GM23248 (cell line): ENCODE results near the gene CCNY. TPM values are rescaled to one million over a fixed set of nuclear protein-coding genes. Genes with fewer than 3 reads are reported as not detected.

Source experiments
- DNase-seq: peaks from one replicate; pipeline ENCODE4 v3.0.0-alpha.2; 2015
- H2AFZ ChIP-seq: fragments of 200-600 bp; sonication (generic); 2 replicates; pipeline ENCODE4 v1.6.1; 2016; ENCODE audit warnings: antibody characterized with exemption
- H3F3A ChIP-seq: fragments of 200-600 bp; sonication (generic); 2 replicates; pipeline ENCODE4 v1.6.1; 2016; ENCODE audit warnings: mild to moderate bottlenecking, antibody characterized with exemption, mixed run types; ENCODE audit not compliant: insufficient read depth
- H3K27ac ChIP-seq: fragments of 200-600 bp; sonication (generic); 2 replicates; pipeline ENCODE4 v1.5.1; 2016; ENCODE audit warnings: mild to moderate bottlenecking
- H3K27me3 ChIP-seq: fragments of 200-600 bp; sonication (generic); replicated peaks from 2 replicates; pipeline ENCODE4 v1.6.1; 2016; ENCODE audit warnings: mild to moderate bottlenecking; ENCODE audit not compliant: insufficient read depth
- H3K36me3 ChIP-seq: fragments of 200-600 bp; sonication (generic); 2 replicates; pipeline ENCODE4 v1.6.1; 2016; ENCODE audit warnings: low read depth, mild to moderate bottlenecking
- H3K4me1 ChIP-seq: fragments of 200-600 bp; sonication (generic); 2 replicates; pipeline ENCODE4 v1.6.1; 2016; ENCODE audit warnings: mild to moderate bottlenecking; ENCODE audit not compliant: insufficient read depth
- H3K4me2 ChIP-seq: fragments of 200-600 bp; sonication (generic); one replicate; pipeline ENCODE4 v1.6.1; 2016; ENCODE audit warnings: mild to moderate bottlenecking; ENCODE audit not compliant: unreplicated experiment
- H3K4me3 ChIP-seq: fragments of 200-600 bp; sonication (generic); 2 replicates; pipeline ENCODE4 v1.5.1; 2016; ENCODE audit warnings: mild to moderate bottlenecking
- H3K79me2 ChIP-seq: fragments of 200-600 bp; sonication (generic); 2 replicates; pipeline ENCODE4 v1.6.1; 2016; ENCODE audit warnings: mild to moderate bottlenecking; ENCODE audit not compliant: insufficient read depth
- H3K9ac ChIP-seq: fragments of 200-600 bp; sonication (generic); 2 replicates; pipeline ENCODE4 v1.6.1; 2016; ENCODE audit warnings: mild to moderate bottlenecking
- H3K9me2 ChIP-seq: fragments of 200-600 bp; sonication (generic); 2 replicates; pipeline ENCODE4 v1.6.1; 2016; ENCODE audit warnings: mixed run types, mild to moderate bottlenecking, moderate library complexity; ENCODE audit not compliant: insufficient read depth
- H3K9me3 ChIP-seq: fragments of 200-600 bp; sonication (generic); one replicate; pipeline ENCODE4 v1.6.1; 2017; ENCODE audit warnings: low read depth
- H4K20me1 ChIP-seq: fragments of 200-600 bp; sonication (generic); 2 replicates; pipeline ENCODE4 v1.6.0; 2016; ENCODE audit not compliant: insufficient read depth
- EZH2 ChIP-seq: fragments of 200-600 bp; sonication (generic); IDR thresholded peaks from 2 replicates; pipeline ENCODE4 v1.6.1; 2018; ENCODE audit warnings: antibody characterized with exemption, mild to moderate bottlenecking; ENCODE audit not compliant: insufficient read depth, poor library complexity, severe bottlenecking
- EZH2phosphoT487 ChIP-seq: fragments of 200-600 bp; sonication (generic); IDR thresholded peaks from 2 replicates; pipeline ENCODE4 v1.6.1; 2018; ENCODE audit warnings: antibody characterized with exemption, moderate library complexity, mild to moderate bottlenecking, low read depth; ENCODE audit not compliant: insufficient read depth
- WGBS, 2 experiments: methylation state at CpG; one replicate each; pipeline ENCODE4 v1.1.6; 2015 to 2017; ENCODE audit warnings: low lambda C conversion rate in 2 of 2, low coverage in 1 of 2; ENCODE audit errors: missing lambda C conversion rate in 2 of 2; 5-methylcytosine and 5-hydroxymethylcytosine counted together
- in situ Hi-C: fragments of 300-500 bp; cut with MboI; formaldehyde crosslinking; loops from 2 replicates; pipeline ENCODE4 v1.15.0; 2020
- polyA plus RNA-seq: library from polyadenylated mRNA; unstranded; fragments of >200 nt; fragmentation: Nextera tagmentation; extraction: Ambion mirVana; gene quantifications from 2 replicates; pipeline ENCODE4 v1.2.1, GENCODE V29; 2016
- total RNA-seq: library from RNA; depleted of rRNA; stranded (reverse); fragments of >200 nt; shearing (Covaris generic); gene quantifications from 2 replicates; pipeline ENCODE4 v1.2.3, GENCODE V29; 2014

CCNY gene
- total and polyA plus RNA-seq, 2 experiments from 2014 or later = 12.8 to 70.4 TPM

GRCh38 chr10:35334297-35334696, 2.0 kb upstream of the CCNY start:
- Histone ChIP-seq H3K4me3 (peak overlapping the region; percentile 87), H2AFZ (no peak overlapping the region), H3K4me2 (peak overlapping the region; percentile 28), H3F3A (peaks cover 22% of the 10 kb centered on the region), H3K9me3 (no peaks in the 10 kb centered on the region), H3K27ac (no peak overlapping the region), H3K36me3 (no peaks in the 10 kb centered on the region), H3K9ac (peak overlapping the region; percentile 28; the same call in 1 of the 2 replicates), H4K20me1 (peaks cover 6% of the 10 kb centered on the region; the same call in 1 of the 2 replicates), H3K9me2 (no peaks in the 10 kb centered on the region), H3K27me3 (no peaks in the 10 kb centered on the region), H3K79me2 (peaks cover 86% of the 10 kb centered on the region), H3K4me1 (peaks cover 39% of the 10 kb centered on the region)
- no peak for DNase-seq
- no peak for TF ChIP-seq EZH2
- no peak for TF ChIP-seq EZH2phosphoT487
- WGBS, 2 experiments = 50 to 65% methylated on average over 1 of the region's 1 CpG
- in situ Hi-C loops = no loop called here

GRCh38 chr10:35335133-35336083, 901 bp upstream of the CCNY start:
- in situ Hi-C loops = no loop called here
- Histone ChIP-seq H3K9me3 (no peaks in the 10 kb centered on the region), H3K9me2 (no peaks in the 10 kb centered on the region), H2AFZ (peak overlapping the region; percentile 85), H4K20me1 (peaks cover 6% of the 10 kb centered on the region; the same call in 1 of the 2 replicates), H3K9ac (peak overlapping the region; percentile 88), H3K4me3 (peak overlapping the region; percentile 87), H3K4me1 (peaks cover 37% of the 10 kb centered on the region), H3K4me2 (peak overlapping the region; percentile 92), H3K79me2 (peaks cover 86% of the 10 kb centered on the region), H3F3A (peaks cover 22% of the 10 kb centered on the region), H3K36me3 (no peaks in the 10 kb centered on the region), H3K27ac (peak overlapping the region; percentile 56), H3K27me3 (no peaks in the 10 kb centered on the region)
- WGBS, 2 experiments = 24 to 27% methylated on average over 30 to 34 of the region's 34 CpGs
- TF ChIP-seq EZH2phosphoT487 (no peak), EZH2 (no peak)
- DNase-seq = peak; percentile 47

GRCh38 chr10:35336921-35337823, 863 bp downstream of the CCNY start:
- H3K36me3 ChIP-seq = no peaks in the 10 kb centered on the region
- H3F3A ChIP-seq = peaks cover 23% of the 10 kb centered on the region
- H3K9me2 ChIP-seq = no peaks in the 10 kb centered on the region
- no peaks in the 10 kb centered on the region for H3K9me3 ChIP-seq
- H3K4me3 ChIP-seq = peak overlapping the region; percentile 78
- peak overlapping the region; percentile 76 for H3K9ac ChIP-seq
- H3K79me2 ChIP-seq = peaks cover 89% of the 10 kb centered on the region
- H3K27ac ChIP-seq = peak overlapping the region; percentile 25; the same call in 1 of the 2 replicates
- peak overlapping the region; percentile 44 for H2AFZ ChIP-seq
- 1% methylated on average over 46 to 50 of the region's 88 CpGs for WGBS, 2 experiments
- in situ Hi-C loops = no loop called here
- H4K20me1 ChIP-seq = peaks cover 14% of the 10 kb centered on the region
- DNase-seq = peak; percentile 68
- TF ChIP-seq EZH2phosphoT487 = no peak
- no peaks in the 10 kb centered on the region for H3K27me3 ChIP-seq
- H3K4me1 ChIP-seq = peaks cover 39% of the 10 kb centered on the region
- H3K4me2 ChIP-seq = peak overlapping the region; percentile 89

- peaks cover 25% of the 10 kb centered on the region for H3K4me1 ChIP-seq
- H3K4me2 ChIP-seq = peak overlapping the region; percentile 89
- H3F3A ChIP-seq = peaks cover 8% of the 10 kb centered on the region; the same call in 1 of the 2 replicates
- in situ Hi-C loops = no loop called here
- no peaks in the 10 kb centered on the region for H3K9me3 ChIP-seq
- 71 to 79% methylated on average over 2 of the region's 2 CpGs for WGBS, 2 experiments
- peaks cover 93% of the 10 kb centered on the region for H3K79me2 ChIP-seq
- TF ChIP-seq EZH2 (no peak), EZH2phosphoT487 (no peak)
- H3K36me3 ChIP-seq = no peaks in the 10 kb centered on the region
- no peak overlapping the region for H3K27ac ChIP-seq
- H3K9me2 ChIP-seq = no peaks in the 10 kb centered on the region
- H4K20me1 ChIP-seq = peaks cover 14% of the 10 kb centered on the region
- no peak overlapping the region for H3K9ac ChIP-seq
- H3K4me3 ChIP-seq = no peak overlapping the region
- peak; percentile 32 for DNase-seq
- no peak overlapping the region for H2AFZ ChIP-seq
- no peaks in the 10 kb centered on the region for H3K27me3 ChIP-seq
Measured at GRCh38 chr10:35339942-35340341, 3.6 kb downstream of the CCNY start.
